Left ventricle myocardium inferior (tissue), 1 donor: Measurements from ENCODE around the gene MBLAC1. TPM values are rescaled to one million over a fixed set of nuclear protein-coding genes. Genes with fewer than 3 reads are reported as not detected.

ENCODE experiments used
- DNase-seq: peaks from one replicate; pipeline ENCODE4 v3.0.0-alpha.2; 2020
- H3K27ac ChIP-seq: fragments of 200-600 bp; replicated peaks from 2 replicates; pipeline ENCODE4 v1.8.0; 2021
- H3K27me3 ChIP-seq: fragments of 200-600 bp; 2 replicates; pipeline ENCODE4 v1.8.0; 2021; ENCODE audit warnings: low read depth
- H3K36me3 ChIP-seq: fragments of 200-600 bp; 2 replicates; pipeline ENCODE4 v1.8.0; 2021
- H3K4me1 ChIP-seq: fragments of 200-600 bp; 2 replicates; pipeline ENCODE4 v1.8.0; 2021
- H3K4me3 ChIP-seq: fragments of 200-600 bp; 2 replicates; pipeline ENCODE4 v1.8.0; 2021; ENCODE audit warnings: mild to moderate bottlenecking, moderate library complexity
- H3K9me3 ChIP-seq: fragments of 200-600 bp; replicated peaks from 2 replicates; pipeline ENCODE4 v1.8.0; 2021
- intact Hi-C: fragments of 100-400 bp; cut with micrococcal nuclease; formaldehyde crosslinking; loops from one replicate; pipeline ENCODE4 v1.11.0; 2022
- long read RNA-seq: library from polyadenylated mRNA; unstranded; transcript quantifications from one replicate; pipeline ENCODE4 v2.0.0, GENCODE V29; 2021
- total RNA-seq: library from RNA; stranded (reverse); fragmentation: NEBNext Ultra II Directional; extraction: Animal tissue kit (Norgen Biotek cat#: 25700); gene quantifications from one replicate; pipeline ENCODE4 v1.2.1, GENCODE V29; 2021
- TF ChIP-seq, protein P1 (sequence below): fragments of 200-600 bp; IDR thresholded peaks from 2 replicates; pipeline ENCODE4 v1.8.0; 2021; ENCODE audit warnings: antibody characterized with exemption, mild to moderate bottlenecking, borderline replicate concordance
- donor health status: DM: no; HTN: yes; CAD: no; lungs with severe emphysema.

MBLAC1 gene, protein sequence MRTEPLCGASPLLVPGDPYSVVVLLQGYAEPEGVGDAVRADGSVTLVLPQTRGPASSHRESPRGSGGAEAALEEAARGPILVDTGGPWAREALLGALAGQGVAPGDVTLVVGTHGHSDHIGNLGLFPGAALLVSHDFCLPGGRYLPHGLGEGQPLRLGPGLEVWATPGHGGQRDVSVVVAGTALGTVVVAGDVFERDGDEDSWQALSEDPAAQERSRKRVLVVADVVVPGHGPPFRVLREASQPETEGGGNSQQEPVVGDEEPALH
- total RNA-seq: 2.0 TPM
- long read RNA-seq: 0 reads

DNA sequence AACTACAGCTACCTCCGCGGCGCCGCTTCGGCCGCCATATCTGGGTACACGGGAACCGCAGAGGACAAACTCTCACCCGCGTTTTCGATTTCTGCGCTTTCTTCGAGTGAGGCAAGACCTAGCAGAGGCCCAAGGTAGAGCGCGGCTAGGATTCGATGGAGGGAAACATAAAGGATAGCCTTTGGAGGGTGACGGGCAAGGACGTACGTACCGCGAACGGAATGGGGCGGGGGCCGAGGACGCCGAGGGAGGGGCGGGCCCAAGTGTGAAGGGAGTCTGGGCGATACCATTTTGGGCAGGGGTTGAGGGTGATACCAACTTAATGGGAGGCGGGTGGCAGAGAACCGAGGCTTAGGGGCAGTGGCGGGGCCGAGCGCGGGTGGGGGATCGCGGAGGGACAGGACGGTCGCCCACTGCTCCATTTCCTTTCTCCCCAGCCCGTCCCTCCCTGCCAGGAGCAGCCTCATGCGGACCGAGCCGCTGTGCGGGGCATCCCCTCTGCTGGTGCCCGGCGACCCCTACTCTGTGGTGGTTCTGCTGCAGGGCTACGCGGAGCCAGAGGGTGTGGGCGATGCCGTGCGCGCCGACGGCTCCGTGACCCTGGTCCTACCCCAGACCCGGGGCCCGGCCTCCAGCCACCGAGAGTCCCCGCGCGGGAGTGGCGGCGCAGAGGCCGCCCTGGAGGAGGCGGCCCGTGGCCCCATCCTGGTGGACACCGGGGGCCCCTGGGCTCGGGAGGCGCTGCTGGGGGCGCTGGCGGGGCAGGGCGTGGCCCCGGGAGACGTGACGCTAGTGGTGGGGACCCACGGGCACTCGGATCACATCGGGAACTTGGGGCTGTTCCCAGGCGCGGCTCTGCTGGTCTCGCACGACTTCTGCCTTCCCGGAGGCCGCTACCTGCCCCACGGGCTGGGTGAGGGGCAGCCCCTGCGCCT lies at the start of gene MBLAC1:
TSS of gene MBLAC1 (plus strand) at position 37 of the 935 bp plus-strand sequence. CDS start at position 466, 429 bp downstream.
- intact Hi-C loops: no loop called here
- H3K4me1 ChIP-seq: peaks cover 43% of the 10 kb centered on the region
- peak; percentile 89 for DNase-seq
- peaks cover 6% of the 10 kb centered on the region for H3K36me3 ChIP-seq
- TF ChIP-seq, protein P1, sequence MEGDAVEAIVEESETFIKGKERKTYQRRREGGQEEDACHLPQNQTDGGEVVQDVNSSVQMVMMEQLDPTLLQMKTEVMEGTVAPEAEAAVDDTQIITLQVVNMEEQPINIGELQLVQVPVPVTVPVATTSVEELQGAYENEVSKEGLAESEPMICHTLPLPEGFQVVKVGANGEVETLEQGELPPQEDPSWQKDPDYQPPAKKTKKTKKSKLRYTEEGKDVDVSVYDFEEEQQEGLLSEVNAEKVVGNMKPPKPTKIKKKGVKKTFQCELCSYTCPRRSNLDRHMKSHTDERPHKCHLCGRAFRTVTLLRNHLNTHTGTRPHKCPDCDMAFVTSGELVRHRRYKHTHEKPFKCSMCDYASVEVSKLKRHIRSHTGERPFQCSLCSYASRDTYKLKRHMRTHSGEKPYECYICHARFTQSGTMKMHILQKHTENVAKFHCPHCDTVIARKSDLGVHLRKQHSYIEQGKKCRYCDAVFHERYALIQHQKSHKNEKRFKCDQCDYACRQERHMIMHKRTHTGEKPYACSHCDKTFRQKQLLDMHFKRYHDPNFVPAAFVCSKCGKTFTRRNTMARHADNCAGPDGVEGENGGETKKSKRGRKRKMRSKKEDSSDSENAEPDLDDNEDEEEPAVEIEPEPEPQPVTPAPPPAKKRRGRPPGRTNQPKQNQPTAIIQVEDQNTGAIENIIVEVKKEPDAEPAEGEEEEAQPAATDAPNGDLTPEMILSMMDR: no peak
- H3K9me3 ChIP-seq: no peaks in the 10 kb centered on the region
- H3K4me3 ChIP-seq: peak within 1 kb of the TSS; percentile 99
- H3K27ac ChIP-seq: peak within 1 kb of the TSS; percentile 97
- no peaks in the 10 kb centered on the region for H3K27me3 ChIP-seq

DNA sequence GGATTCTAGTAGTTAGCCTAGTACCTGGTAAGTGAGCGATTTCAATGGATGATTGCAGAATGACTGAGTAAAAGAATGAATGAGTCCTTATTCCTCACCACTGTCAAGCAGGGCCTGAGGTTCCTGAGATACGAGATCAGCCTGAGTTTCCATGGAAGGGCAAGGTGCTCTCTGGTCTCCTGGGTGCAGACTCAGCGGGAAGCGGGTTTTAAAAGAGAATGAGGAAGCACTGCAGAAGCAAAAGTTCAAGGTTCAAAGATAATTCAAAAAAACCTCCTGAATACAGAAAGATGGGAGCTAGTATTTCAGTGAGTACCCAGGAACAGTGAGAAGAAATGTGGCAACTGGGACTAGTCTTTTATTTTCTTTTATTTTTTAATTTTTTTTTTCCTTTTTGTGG lies 49.6 kb upstream of the MBLAC1 start:
- H3K9me3 ChIP-seq: peaks cover 13% of the 10 kb centered on the region
- intact Hi-C loops: no loop called here
- no peak for DNase-seq
- H3K36me3 ChIP-seq: peaks cover 70% of the 10 kb centered on the region
- H3K27me3 ChIP-seq: no peaks in the 10 kb centered on the region
- TF ChIP-seq, protein P1: no peak
- H3K4me3 ChIP-seq: no peak overlapping the region
- peaks cover 40% of the 10 kb centered on the region for H3K4me1 ChIP-seq
- no peak overlapping the region for H3K27ac ChIP-seq

DNA sequence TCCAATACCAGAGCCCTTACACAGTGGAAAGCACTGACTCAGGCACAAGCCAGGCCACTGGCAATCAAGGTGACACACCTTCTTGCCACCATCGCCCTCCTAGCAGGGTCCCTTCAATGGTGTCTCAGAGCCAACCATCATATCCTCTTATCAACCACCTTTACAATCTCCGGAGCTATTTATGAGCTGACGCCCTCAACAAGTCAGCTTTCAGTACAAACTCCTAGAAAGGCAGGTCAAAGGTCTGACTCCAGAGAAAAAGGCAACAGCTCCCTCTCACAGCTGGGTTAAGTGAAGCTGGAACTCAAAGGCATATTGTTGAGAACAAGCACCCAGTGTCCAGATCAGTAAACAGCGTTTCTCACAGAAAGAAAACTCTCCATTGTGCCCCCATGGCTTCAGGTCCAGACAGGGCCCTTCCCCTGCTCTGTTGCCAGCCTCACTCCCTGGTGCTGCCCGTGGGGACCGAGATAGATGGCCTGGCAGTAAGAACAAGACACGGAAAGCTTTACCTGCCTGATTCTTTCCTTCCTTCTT lies 47.7 kb upstream of the MBLAC1 start:
- no peak for DNase-seq
- Histone ChIP-seq H3K36me3 (peaks cover 52% of the 10 kb centered on the region), H3K27ac (no peak overlapping the region), H3K27me3 (no peaks in the 10 kb centered on the region), H3K4me3 (no peak overlapping the region), H3K9me3 (no peaks in the 10 kb centered on the region), H3K4me1 (peaks cover 48% of the 10 kb centered on the region)
- TF ChIP-seq, protein P1: no peak
- intact Hi-C loops: no loop called here

DNA sequence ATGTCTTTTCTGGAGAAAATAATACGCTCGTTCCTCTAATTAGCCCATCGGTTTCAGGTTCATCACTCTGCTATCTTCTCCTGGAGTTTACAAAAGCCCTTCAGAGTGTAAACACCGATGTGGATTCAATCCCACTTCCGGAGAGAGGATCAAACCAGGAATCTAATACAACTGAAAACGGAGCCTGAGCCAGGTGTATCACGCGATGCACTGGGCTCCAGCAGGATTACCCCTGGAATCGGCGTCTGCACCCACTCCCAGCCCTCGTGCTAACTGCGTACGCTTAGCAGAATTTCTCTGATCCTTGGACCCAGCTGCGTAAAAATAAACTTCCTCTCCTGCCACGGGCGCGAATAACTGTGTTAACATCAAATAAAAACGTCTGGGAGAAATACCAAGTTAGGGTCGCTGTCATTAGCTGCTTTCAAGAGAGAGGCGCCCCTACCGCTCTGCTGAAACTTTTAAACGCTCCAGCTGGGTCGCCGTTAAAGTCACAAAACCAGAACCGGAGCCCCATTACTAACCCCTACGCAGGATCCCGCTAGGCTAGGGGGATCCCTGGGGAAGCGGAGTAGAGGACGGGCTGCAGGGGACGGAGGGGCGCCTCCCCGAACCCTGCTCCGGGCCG lies 45.7 kb upstream of the MBLAC1 start:
- TF ChIP-seq, protein P1: no peak
- no peaks in the 10 kb centered on the region for H3K27me3 ChIP-seq
- intact Hi-C loops: loop anchor here (10.0 kb wide), 1 partner anchor 86 kb away; no protein-coding TSS in a partner anchor
- H3K4me1 ChIP-seq: peaks cover 48% of the 10 kb centered on the region
- H3K4me3 ChIP-seq: peak overlapping the region; percentile 77
- H3K36me3 ChIP-seq: peaks cover 32% of the 10 kb centered on the region
- no peak for DNase-seq
- no peaks in the 10 kb centered on the region for H3K9me3 ChIP-seq
- H3K27ac ChIP-seq: peak overlapping the region; percentile 87

DNA sequence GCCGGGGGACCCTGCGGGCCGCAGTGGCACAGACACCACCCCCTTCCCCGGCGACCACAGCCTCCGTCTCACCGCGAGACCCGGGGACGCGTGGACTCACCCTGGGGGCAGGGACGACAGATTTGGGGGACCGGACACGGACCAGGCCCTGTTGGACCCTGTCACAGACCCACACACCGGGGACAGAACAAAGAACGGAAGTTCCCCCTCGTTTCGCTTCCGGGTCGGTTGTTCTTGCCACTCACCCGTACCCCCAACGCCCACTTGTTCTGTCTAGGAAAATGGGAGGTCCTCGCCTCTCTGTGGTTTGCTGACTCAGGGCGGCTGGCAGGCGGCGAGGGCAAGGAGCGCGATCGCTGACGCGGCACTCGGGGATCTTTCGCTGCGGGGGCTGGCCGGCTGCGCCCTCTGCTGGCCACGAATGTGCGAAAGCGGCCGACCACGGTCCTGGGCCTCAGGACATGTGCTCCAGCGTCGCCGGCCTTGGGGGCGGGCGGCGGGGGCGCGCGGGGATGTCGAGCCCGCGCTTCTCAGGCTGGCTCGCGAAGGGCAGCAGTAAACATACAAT lies 45.1 kb upstream of the MBLAC1 start, which contains the start of gene ZNF3:
TSS of gene ZNF3 (minus strand) at position 189 of the 568 bp plus-strand sequence. CDS start 4,366 bp downstream, outside the sequence.
- peaks cover 48% of the 10 kb centered on the region for H3K4me1 ChIP-seq
- peak within 1 kb of the TSS; percentile 87 for H3K27ac ChIP-seq
- peaks cover 26% of the 10 kb centered on the region for H3K36me3 ChIP-seq
- TF ChIP-seq, protein P1: peak; percentile 97
- intact Hi-C loops: loop anchor here (10.0 kb wide), 1 partner anchor 87 kb away; no protein-coding TSS in a partner anchor
- H3K9me3 ChIP-seq: no peaks in the 10 kb centered on the region
- H3K27me3 ChIP-seq: no peaks in the 10 kb centered on the region
- peak; percentile 97 for DNase-seq
- H3K4me3 ChIP-seq: peak within 1 kb of the TSS; percentile 77
